Naive B cell (primary cell): ENCODE results near the gene SKIL. TPM values are rescaled to one million over a fixed set of nuclear protein-coding genes. Genes with fewer than 3 reads are reported as not detected.
"Not testable (repeated sequence)": the region's sequence is repeated elsewhere in the genome, so short reads cannot be mapped to it uniquely, and the experiment has no call there.

Experiments
- ATAC-seq, 2 donors: fragments of 150-1000 bp; cut with Tn5 transposase; 2 replicates each; pipeline ENCODE4 v1.10.0; 2021; ENCODE audit warnings: low read depth in 2 of 2, mild to moderate bottlenecking in 2 of 2, moderate library complexity in 2 of 2
- DNase-seq: peaks from one replicate; pipeline ENCODE4 v3.0.0; 2022
- H3K27ac Mint-ChIP-seq, 6 donors: one replicate each; pipeline ENCODE4 v1.8.0; 2020 to 2022; ENCODE audit warnings: mild to moderate bottlenecking in 6 of 6, mixed read lengths in 6 of 6, moderate library complexity in 5 of 6, inconsistent platforms in 2 of 6
- H3K27me3 Mint-ChIP-seq, 3 donors: one replicate each; pipeline ENCODE4 v1.8.0; 2021 to 2022; ENCODE audit warnings: mixed read lengths in 3 of 3, mild to moderate bottlenecking in 1 of 3
- H3K36me3 Mint-ChIP-seq, 2 donors: one replicate each; pipeline ENCODE4 v1.8.0; 2020 to 2022; ENCODE audit warnings: mixed read lengths in 2 of 2, inconsistent platforms in 1 of 2, mild to moderate bottlenecking in 1 of 2
- H3K4me1 Mint-ChIP-seq, 3 donors: one replicate each; pipeline ENCODE4 v1.8.0; 2020 to 2022; ENCODE audit warnings: mixed read lengths in 3 of 3, inconsistent platforms in 1 of 3, mild to moderate bottlenecking in 1 of 3, moderate library complexity in 1 of 3
- H3K4me3 Mint-ChIP-seq, 8 donors: one replicate each; pipeline ENCODE4 v1.8.0; 2020 to 2022; ENCODE audit warnings: mild to moderate bottlenecking in 8 of 8, mixed read lengths in 8 of 8, moderate library complexity in 8 of 8, inconsistent platforms in 2 of 8
- H3K9me3 Mint-ChIP-seq, 7 donors: one replicate each; pipeline ENCODE4 v1.8.0; 2020 to 2022; ENCODE audit warnings: mixed read lengths in 7 of 7, mild to moderate bottlenecking in 5 of 7, inconsistent platforms in 2 of 7, moderate library complexity in 1 of 7
- polyA plus RNA-seq, 6 donors: library from polyadenylated mRNA; unstranded; fragments of 300-500 nt; fragmentation: Illumina TruSeq; gene quantifications; one replicate each; pipeline ENCODE4 v1.2.3, GENCODE V29; 2021; ENCODE audit warnings: low read depth in 6 of 6

SKIL gene
- 10 to 100 TPM; 12.3 to 28.5 (median 25.2) TPM for polyA plus RNA-seq

- H3K4me3 Mint-ChIP-seq, result peak within 1 kb of the TSS; percentile 86 to 97 (median 95)
- no peaks in the 10 kb centered on the region for H3K27me3 Mint-ChIP-seq
- peaks cover 56 to 73% (median 73%) of the 10 kb centered on the region in 3 donors for H3K4me1 Mint-ChIP-seq
- ATAC-seq (peak; percentile 63 to 65), DNase-seq (peak; percentile 98)
- H3K36me3 Mint-ChIP-seq, result peaks cover 20 to 22% of the 10 kb centered on the region in 2 donors
- no peaks in the 10 kb centered on the region for H3K9me3 Mint-ChIP-seq
- peak within 1 kb of the TSS; percentile 99 to 100 (median 100) for H3K27ac Mint-ChIP-seq
Observed at GRCh38 chr3:170357176-170358041, at the start of gene SKIL. SKIL (plus strand) TSS chr3:170357715; CDS start chr3:170360332, 2,617 bp downstream.

GRCh38 chr3:170309046-170309445 lies 48.5 kb upstream of the SKIL start:
- DNase-seq (no peak), ATAC-seq (no peak)
- Mint-ChIP-seq H3K27ac (no peak overlapping the region), H3K9me3 (no peaks in the 10 kb centered on the region), H3K36me3 (no peaks in the 10 kb centered on the region), H3K27me3 (no peaks in the 10 kb centered on the region), H3K4me1 (peaks cover 4 to 15% (median 9%) of the 10 kb centered on the region in 3 donors), H3K4me3 (no peak overlapping the region)

GRCh38 chr3:170317954-170318353 lies 39.6 kb upstream of the SKIL start:
- Mint-ChIP-seq H3K27me3 (no peaks in the 10 kb centered on the region), H3K4me3 (peak overlapping the region in 1 of 8 donors; percentile 10), H3K27ac (no peak overlapping the region), H3K9me3 (no peaks in the 10 kb centered on the region), H3K36me3 (no peaks in the 10 kb centered on the region), H3K4me1 (peaks cover 7 to 16% (median 12%) of the 10 kb centered on the region in 3 donors)
- ATAC-seq, result no peak
- DNase-seq, result no peak

GRCh38 chr3:170320461-170321121 lies 36.9 kb upstream of the SKIL start:
- Mint-ChIP-seq H3K36me3 (no peaks in the 10 kb centered on the region), H3K27ac (peak overlapping the region in 1 of 6 donors; percentile 82), H3K4me3 (no peak overlapping the region), H3K9me3 (no peaks in the 10 kb centered on the region), H3K4me1 (peaks cover 0 to 5% (median 4%) of the 10 kb centered on the region in 3 donors), H3K27me3 (no peaks in the 10 kb centered on the region)
- DNase-seq (no peak), ATAC-seq (no peak)

GRCh38 chr3:170321321-170322034 lies 36.0 kb upstream of the SKIL start:
- Mint-ChIP-seq H3K36me3 (no peaks in the 10 kb centered on the region), H3K27ac (peak overlapping the region in 1 of 6 donors; percentile 5), H3K27me3 (no peaks in the 10 kb centered on the region), H3K4me1 (peaks cover 2 to 11% (median 5%) of the 10 kb centered on the region in 3 donors), H3K9me3 (no peaks in the 10 kb centered on the region), H3K4me3 (no peak overlapping the region)
- DNase-seq (no peak), ATAC-seq (no peak)

- Mint-ChIP-seq H3K4me3 (no peak overlapping the region), H3K27me3 (no peaks in the 10 kb centered on the region), H3K9me3 (no peaks in the 10 kb centered on the region), H3K4me1 (peaks cover 8 to 17% (median 9%) of the 10 kb centered on the region in 3 donors), H3K27ac (no peak overlapping the region), H3K36me3 (no peaks in the 10 kb centered on the region)
- DNase-seq (no peak), ATAC-seq (no peak)
Observed at GRCh38 chr3:170322566-170323269, 34.8 kb upstream of the SKIL start.

GRCh38 chr3:170323331-170323730 lies 34.2 kb upstream of the SKIL start:
- Mint-ChIP-seq H3K27ac (no peak overlapping the region), H3K4me1 (peaks cover 8 to 20% (median 9%) of the 10 kb centered on the region in 3 donors), H3K4me3 (no peak overlapping the region), H3K36me3 (no peaks in the 10 kb centered on the region), H3K27me3 (no peaks in the 10 kb centered on the region), H3K9me3 (peaks cover 0 to 5% (median 2%) of the 10 kb centered on the region in 7 donors)
- ATAC-seq, result no peak
- DNase-seq, result no peak

GRCh38 chr3:170324962-170325361 lies 32.6 kb upstream of the SKIL start:
- no peaks in the 10 kb centered on the region for H3K36me3 Mint-ChIP-seq
- ATAC-seq (no peak), DNase-seq (no peak)
- H3K4me1 Mint-ChIP-seq, result peaks cover 5 to 22% (median 8%) of the 10 kb centered on the region in 3 donors
- peaks cover 0 to 6% (median 2%) of the 10 kb centered on the region in 7 donors for H3K9me3 Mint-ChIP-seq
- no peak overlapping the region for H3K27ac Mint-ChIP-seq
- H3K4me3 Mint-ChIP-seq, result no peak overlapping the region
- no peaks in the 10 kb centered on the region for H3K27me3 Mint-ChIP-seq

GRCh38 chr3:170327040-170327808 lies 30.3 kb upstream of the SKIL start:
- ATAC-seq (no peak), DNase-seq (no peak)
- H3K27me3 Mint-ChIP-seq, result no peaks in the 10 kb centered on the region
- peak overlapping the region in 2 of 6 donors; percentile 16 to 57 for H3K27ac Mint-ChIP-seq
- no peaks in the 10 kb centered on the region for H3K36me3 Mint-ChIP-seq
- H3K4me1 Mint-ChIP-seq, result peaks cover 5 to 37% (median 20%) of the 10 kb centered on the region in 3 donors
- H3K9me3 Mint-ChIP-seq, result peaks cover 0 to 6% (median 2%) of the 10 kb centered on the region in 7 donors
- H3K4me3 Mint-ChIP-seq, result no peak overlapping the region

GRCh38 chr3:170327868-170328548 lies 29.5 kb upstream of the SKIL start:
- not testable (repeated sequence) for DNase-seq, H3K36me3 Mint-ChIP-seq, H3K9me3 Mint-ChIP-seq, H3K4me3 Mint-ChIP-seq, ATAC-seq, H3K27ac Mint-ChIP-seq, H3K27me3 Mint-ChIP-seq
- peaks cover 5 to 40% (median 20%) of the 10 kb centered on the region in 3 donors for H3K4me1 Mint-ChIP-seq

GRCh38 chr3:170330366-170330765 lies 27.1 kb upstream of the SKIL start:
- ATAC-seq (no peak), DNase-seq (no peak)
- Mint-ChIP-seq H3K27me3 (no peaks in the 10 kb centered on the region), H3K27ac (peak overlapping the region in 2 of 6 donors; percentile 39 to 47), H3K36me3 (no peaks in the 10 kb centered on the region), H3K4me1 (peaks cover 6 to 36% (median 20%) of the 10 kb centered on the region in 3 donors), H3K4me3 (peak overlapping the region in 1 of 8 donors; percentile 59), H3K9me3 (peaks cover 0 to 6% (median 2%) of the 10 kb centered on the region in 7 donors)

GRCh38 chr3:170331143-170331542 lies 26.4 kb upstream of the SKIL start:
- DNase-seq (no peak), ATAC-seq (peak; percentile 84 to 89)
- Mint-ChIP-seq H3K4me3 (no peak overlapping the region), H3K27ac (peak overlapping the region in 5 of 6 donors; percentile 14 to 78 (median 53)), H3K9me3 (peaks cover 0 to 6% (median 2%) of the 10 kb centered on the region in 7 donors), H3K27me3 (no peaks in the 10 kb centered on the region), H3K4me1 (peaks cover 8 to 34% (median 20%) of the 10 kb centered on the region in 3 donors), H3K36me3 (no peaks in the 10 kb centered on the region)
